Kidney (tissue), 14 donors: ENCODE data around the gene CNOT1. TPM values are rescaled to one million over a fixed set of nuclear protein-coding genes. Genes with fewer than 3 reads are reported as not detected.

Experiments
- DNase-seq, 5 donors: peaks; one replicate each; pipeline ENCODE4 v3.0.0-alpha.2; 2013 to 2020
- FAIRE-seq: peaks from 2 replicates; lab custom pipeline; 2012; peaks lifted over from hg19 to GRCh38; lab: Jason Lieb, UNC
- H3K27ac ChIP-seq, 2 donors: one replicate each; pipeline ENCODE4 v1.7.0; 2013; ENCODE audit warnings: low read depth in 2 of 2, low read length in 2 of 2, inconsistent platforms in 1 of 2
- H3K27me3 ChIP-seq: one replicate; pipeline ENCODE4 v1.7.1; 2013; ENCODE audit warnings: low read length, inconsistent platforms; ENCODE audit not compliant: control insufficient read depth, insufficient read depth
- H3K36me3 ChIP-seq, 3 donors: one replicate each; pipeline versions ENCODE4 v1.7.0 to v1.7.1; 2013; ENCODE audit warnings: low read length in 3 of 3, control low read depth in 1 of 3, inconsistent platforms in 1 of 3; ENCODE audit not compliant: insufficient read depth in 3 of 3, control insufficient read depth in 2 of 3
- H3K4me1 ChIP-seq, 3 donors: one replicate each; pipeline versions ENCODE4 v1.7.0 to v1.7.1; 2013; ENCODE audit warnings: low read length in 3 of 3, inconsistent platforms in 1 of 3, low read depth in 1 of 3; ENCODE audit not compliant: control insufficient read depth in 2 of 3, insufficient read depth in 2 of 3
- H3K4me3 ChIP-seq, 3 donors: one replicate each; pipeline versions ENCODE4 v1.7.0 to v1.8.1; 2013; ENCODE audit warnings: low read length in 3 of 3, control low read depth in 1 of 3, inconsistent platforms in 1 of 3
- H3K9ac ChIP-seq, 3 donors: one replicate each; pipeline versions ENCODE4 v1.7.0 to v1.7.1; 2013; ENCODE audit warnings: low read length in 3 of 3, control low read depth in 1 of 3, inconsistent platforms in 1 of 3
- H3K9me3 ChIP-seq, 3 donors: one replicate each; pipeline versions ENCODE4 v1.7.0 to v1.7.1; 2013; ENCODE audit warnings: low read length in 3 of 3, control low read depth in 1 of 3, inconsistent platforms in 1 of 3; ENCODE audit not compliant: control insufficient read depth in 2 of 3, insufficient read depth in 1 of 3
- intact Hi-C: fragments of 100-400 bp; cut with DNase I; formaldehyde crosslinking; loops from one replicate; pipeline ENCODE4 v1.11.1; 2022
- polyA plus RNA-seq: library from polyadenylated mRNA; stranded (reverse); fragments of 350-450 nt; fragmentation: Illumina TruSeq; extraction: RNeasy Lipid Tissue Mini Kit (QIAGEN cat#74804); gene quantifications from one replicate; pipeline ENCODE4 v1.2.3, GENCODE V29; 2014; ENCODE audit warnings: low read depth, low replicate concordance; ENCODE audit not compliant: insufficient read depth
- total RNA-seq: library from RNA; stranded (reverse); fragmentation: NEBNext Ultra II Directional; extraction: Animal tissue kit (Norgen Biotek cat#: 25700); gene quantifications from one replicate; pipeline ENCODE4 v1.2.1, GENCODE V29; 2021
- TF ChIP-seq, protein P1 (sequence below): IDR thresholded peaks from 3 replicates; pipeline ENCODE4 v1.5.1; 2012; ENCODE audit warnings: mild to moderate bottlenecking, moderate library complexity, borderline replicate concordance; ENCODE audit not compliant: insufficient read depth; ENCODE audit errors: extremely low read depth
- donor health status: control.
- donor health status: control.
- donor health status: control.
- donor health status: control.
- donor health status: control.
- donor health status: DM: yes; HTN: yes; CAD: no.
- donor health status: Normal renal cell carcinoma (clear cell type).

CNOT1 gene
- total and polyA plus RNA-seq, 2 donors from 2014 or later: 54.8 to 147 TPM

DNA sequence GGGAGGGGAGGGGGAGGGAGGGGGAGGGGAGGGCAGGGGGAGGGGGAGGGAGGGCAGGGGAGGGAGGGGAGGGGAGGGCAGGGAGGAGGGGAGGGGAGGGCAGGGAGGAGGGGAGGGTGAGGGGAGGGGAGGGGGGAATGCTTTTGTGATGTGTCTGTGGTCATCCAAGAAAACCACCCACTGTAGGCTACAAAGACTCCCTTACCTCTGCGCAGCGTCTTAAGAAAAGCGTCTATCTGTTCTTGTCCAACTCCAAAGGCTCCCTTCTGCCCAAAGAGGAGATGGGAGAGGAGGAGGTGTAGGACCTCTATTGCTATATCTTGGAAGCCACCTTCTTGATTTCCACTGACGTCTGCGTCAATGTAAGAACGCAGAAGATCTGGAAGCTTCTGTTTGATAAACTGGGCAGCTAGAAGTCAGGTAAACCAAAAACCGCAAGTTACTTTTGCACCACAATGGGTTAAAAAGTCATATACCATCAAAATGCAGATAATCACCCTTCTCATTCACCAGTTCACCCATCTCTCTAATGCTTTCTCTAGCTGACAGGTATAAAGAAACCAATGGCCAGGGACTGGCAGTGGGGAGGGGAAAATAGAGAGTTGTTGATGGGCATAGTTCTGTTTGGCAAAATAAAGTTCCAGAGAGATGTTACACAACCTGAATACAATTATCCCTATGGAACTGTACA lies 43.1 kb downstream of the CNOT1 start:
- H3K9ac ChIP-seq: no peak overlapping the region
- no peak overlapping the region for H3K27ac ChIP-seq
- H3K36me3 ChIP-seq: peaks cover 11 to 51% (median 34%) of the 10 kb centered on the region in 3 donors
- H3K27me3 ChIP-seq: no peaks in the 10 kb centered on the region
- FAIRE-seq: no peak
- H3K9me3 ChIP-seq: no peaks in the 10 kb centered on the region
- H3K4me3 ChIP-seq: no peak overlapping the region
- no peak for DNase-seq
- intact Hi-C loops: no loop called here
- H3K4me1 ChIP-seq: peaks cover 0 to 2% (median 0%) of the 10 kb centered on the region in 3 donors
- TF ChIP-seq, protein P1, sequence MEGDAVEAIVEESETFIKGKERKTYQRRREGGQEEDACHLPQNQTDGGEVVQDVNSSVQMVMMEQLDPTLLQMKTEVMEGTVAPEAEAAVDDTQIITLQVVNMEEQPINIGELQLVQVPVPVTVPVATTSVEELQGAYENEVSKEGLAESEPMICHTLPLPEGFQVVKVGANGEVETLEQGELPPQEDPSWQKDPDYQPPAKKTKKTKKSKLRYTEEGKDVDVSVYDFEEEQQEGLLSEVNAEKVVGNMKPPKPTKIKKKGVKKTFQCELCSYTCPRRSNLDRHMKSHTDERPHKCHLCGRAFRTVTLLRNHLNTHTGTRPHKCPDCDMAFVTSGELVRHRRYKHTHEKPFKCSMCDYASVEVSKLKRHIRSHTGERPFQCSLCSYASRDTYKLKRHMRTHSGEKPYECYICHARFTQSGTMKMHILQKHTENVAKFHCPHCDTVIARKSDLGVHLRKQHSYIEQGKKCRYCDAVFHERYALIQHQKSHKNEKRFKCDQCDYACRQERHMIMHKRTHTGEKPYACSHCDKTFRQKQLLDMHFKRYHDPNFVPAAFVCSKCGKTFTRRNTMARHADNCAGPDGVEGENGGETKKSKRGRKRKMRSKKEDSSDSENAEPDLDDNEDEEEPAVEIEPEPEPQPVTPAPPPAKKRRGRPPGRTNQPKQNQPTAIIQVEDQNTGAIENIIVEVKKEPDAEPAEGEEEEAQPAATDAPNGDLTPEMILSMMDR: no peak

DNA sequence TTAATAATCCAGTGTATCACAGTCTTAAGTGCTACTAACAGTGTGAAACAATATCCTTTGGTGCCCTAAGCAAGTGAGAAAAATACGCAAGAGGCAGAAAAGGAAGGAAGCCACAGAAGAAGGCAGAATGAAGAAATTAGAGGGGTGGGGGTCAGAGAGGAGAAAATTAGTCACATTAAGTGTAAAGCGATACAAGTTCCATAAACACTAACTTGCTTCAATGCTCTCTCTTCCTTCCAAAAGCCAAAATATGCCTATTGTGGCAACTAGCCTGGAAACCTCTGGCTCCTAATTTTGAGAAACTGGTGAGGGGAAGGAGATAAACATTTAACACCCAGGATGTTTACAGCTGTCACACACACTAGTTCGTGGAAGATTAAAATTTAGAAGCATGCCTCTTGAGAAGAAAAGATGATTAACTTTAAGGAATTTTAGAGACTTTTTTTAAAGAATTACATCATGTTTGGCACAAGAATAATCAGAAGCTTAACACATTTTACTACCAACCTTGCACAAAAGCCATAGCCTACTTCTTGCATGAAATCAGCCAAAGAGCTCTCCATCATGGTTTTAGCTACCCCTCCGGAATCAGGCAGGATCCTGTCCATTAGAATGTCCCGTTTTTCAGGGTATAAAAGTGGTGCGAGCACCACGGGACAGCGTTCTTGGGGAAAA lies 44.7 kb downstream of the CNOT1 start:
- Histone ChIP-seq H3K27ac (no peak overlapping the region), H3K9me3 (no peaks in the 10 kb centered on the region), H3K36me3 (peaks cover 11 to 66% (median 46%) of the 10 kb centered on the region in 3 donors), H3K4me3 (no peak overlapping the region), H3K27me3 (no peaks in the 10 kb centered on the region), H3K9ac (no peak overlapping the region), H3K4me1 (no peaks in the 10 kb centered on the region)
- intact Hi-C loops: no loop called here
- TF ChIP-seq, protein P1: no peak
- FAIRE-seq (no peak), DNase-seq (no peak)

DNA sequence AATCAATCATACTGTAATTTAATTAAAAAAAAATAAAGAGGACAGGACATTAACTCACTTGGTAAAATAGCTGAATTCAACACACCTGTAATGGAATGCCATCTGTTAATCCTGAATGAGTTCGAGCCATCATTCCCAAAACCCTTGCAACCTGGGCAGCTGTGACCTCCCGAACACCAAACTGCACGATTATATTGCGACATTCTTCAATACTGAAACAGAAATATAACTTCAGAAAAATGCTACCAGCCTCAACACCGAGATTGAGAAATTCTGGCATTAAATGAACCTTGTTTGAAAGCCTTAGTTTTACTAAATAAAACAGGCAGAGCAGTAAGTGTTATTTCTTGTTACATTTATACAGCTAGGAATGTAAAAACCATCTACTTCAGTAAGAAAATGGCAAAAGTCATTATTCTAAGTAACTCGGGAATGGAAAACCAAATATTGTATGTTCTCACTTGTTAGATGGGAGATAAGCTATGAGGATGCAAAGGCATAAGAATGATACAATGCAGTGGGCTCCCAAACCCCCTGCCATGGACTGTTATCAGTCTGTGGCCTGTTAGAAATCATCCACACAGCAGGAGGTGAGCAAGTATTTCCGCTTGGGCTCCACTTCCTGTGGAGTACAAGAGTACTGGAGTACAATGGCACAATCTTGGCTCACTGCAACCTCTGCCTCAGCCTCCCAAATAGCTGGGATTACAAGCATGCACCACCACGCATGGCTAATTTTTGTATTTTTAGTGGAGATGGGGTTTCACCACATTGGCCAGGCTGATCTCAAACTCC lies 46.5 kb downstream of the CNOT1 start:
- Histone ChIP-seq H3K27me3 (no peaks in the 10 kb centered on the region), H3K9me3 (no peaks in the 10 kb centered on the region), H3K4me1 (no peaks in the 10 kb centered on the region), H3K27ac (no peak overlapping the region), H3K4me3 (no peak overlapping the region), H3K9ac (no peak overlapping the region), H3K36me3 (peaks cover 17 to 71% (median 49%) of the 10 kb centered on the region in 3 donors)
- no peak for DNase-seq
- FAIRE-seq: no peak
- intact Hi-C loops: no loop called here
- TF ChIP-seq, protein P1: no peak
